ENCODE measurements around the gene VIL1. TPM values are rescaled to one million over a fixed set of nuclear protein-coding genes. Genes with fewer than 3 reads are reported as not detected.

Gene VIL1
- total and polyA plus RNA-seq, 2 of the 8 experiments (the other 6 are each of a cell fraction or from before 2014, with no cell fraction given): 6.2 to 7.0 TPM

- Histone ChIP-seq H3K23ac (ENCODE audit: insufficient read length) (no peak overlapping the region), H2AFZ (ENCODE audit: low read length) (no peak overlapping the region), H3K79me1 (ENCODE audit: low read depth, low read length) (no peaks in the 10 kb centered on the region), H2BK12ac (ENCODE audit: low read depth, low read length) (no peak overlapping the region), H3K27me3 (replicated peaks in 1 of 4; ENCODE audit: control insufficient read depth in 3 of 4, extremely low read depth in 1 of 4, insufficient read depth in 3 of 4, low read length in 3 of 4) (no peaks in the 10 kb centered on the region), H3K4me3 (ENCODE audit: extremely low read depth in 1 of 4, insufficient read depth in 2 of 4, low read depth in 3 of 4, low read length in 4 of 4) (no peak overlapping the region), H3K14ac (ENCODE audit: insufficient read length) (no peak overlapping the region), H4K20me1 (replicated peaks in 1 of 2; ENCODE audit: control insufficient read depth in 1 of 2, insufficient read depth in 2 of 2, low read length in 2 of 2) (no peaks in the 10 kb centered on the region), H3K9ac (replicated peaks in 1 of 4; ENCODE audit: extremely low read depth in 1 of 4, low read depth in 3 of 4, low read length in 3 of 4) (no peak overlapping the region), H4K91ac (replicated peaks; ENCODE audit: insufficient read length, low read length) (no peak overlapping the region), H3K23me2 (ENCODE audit: low read depth, low read length) (no peaks in the 10 kb centered on the region), H3K27ac (ENCODE audit: low read depth, low read length) (no peak overlapping the region), H3K4ac (replicated peaks; ENCODE audit: insufficient read length, low read depth, low read length) (no peak overlapping the region), H2BK15ac (ENCODE audit: low read length) (no peak overlapping the region), H3K9me3 (ENCODE audit: insufficient read depth in 2 of 2, low read depth in 1 of 2, low read length in 1 of 2) (no peaks in the 10 kb centered on the region), H3K56ac (replicated peaks; ENCODE audit: insufficient read length, low read depth, low read length) (no peak overlapping the region), H2BK5ac (ENCODE audit: low read depth, low read length) (no peak overlapping the region; the same call in 1 of the 2 replicates), H3K18ac (ENCODE audit: extremely low read depth, low read length) (no peak overlapping the region), H2BK120ac (replicated peaks; ENCODE audit: low read depth, low read length) (no peak overlapping the region), H4K8ac (ENCODE audit: extremely low read depth, insufficient read depth, low read length) (no peak overlapping the region), H2AK5ac (ENCODE audit: low read depth, low read length) (no peak overlapping the region), H3K36me3 (ENCODE audit: control insufficient read depth in 2 of 4, insufficient read depth in 4 of 4, low read length in 3 of 4) (no peaks in the 10 kb centered on the region; a peak in 1 of 8 replicates), H2BK20ac (ENCODE audit: low read length) (no peak overlapping the region), H3K79me2 (ENCODE audit: control insufficient read depth in 1 of 2, insufficient read depth in 2 of 2, low read length in 2 of 2) (no peaks in the 10 kb centered on the region), H3K4me2 (ENCODE audit: insufficient read depth in 1 of 2, low read depth in 2 of 2, low read length in 2 of 2) (no peak overlapping the region), H4K5ac (ENCODE audit: insufficient read length, low read depth, low read length) (no peak overlapping the region), H3K4me1 (replicated peaks in 1 of 4; ENCODE audit: control insufficient read depth in 3 of 4, insufficient read depth in 4 of 4, low read length in 3 of 4) (no peaks in the 10 kb centered on the region)
- WGBS, 2 experiments (ENCODE audit: extremely low coverage in 1 of 2, insufficient coverage in 1 of 2, insufficient read length in 1 of 2, insufficient replicate concordance in 2 of 2, low coverage in 1 of 2, low lambda C conversion rate in 2 of 2, missing lambda C conversion rate in 1 of 2): 93% methylated on average over 3 of the region's 5 CpGs; no CpG with 5 or more reads in 1 of the 2 experiments
- DNase-seq (ENCODE audit: low read depth in 1 of 2, low spot score in 2 of 2) (no peak), FAIRE-seq (no peak)
- ChIA-PET POLR2A (ENCODE audit: partially characterized antibody) (no interaction called here), CTCF (ENCODE audit: partially characterized antibody) (interaction anchor here (0.8 kb wide), 1 partner anchor 9 kb away, joined by 4 read pairs; no protein-coding TSS in a partner anchor)
- TF ChIP-seq ATF2 (IDR thresholded peaks at IDR 0.05; ENCODE audit: low read length): no peak
- TF ChIP-seq MAFK (IDR thresholded peaks at IDR 0.05; ENCODE audit: low read depth, low read length): no peak
Measured at GRCh38 chr2:218436992-218437391, 18.1 kb downstream of the VIL1 start.
